Posterior vena cava (tissue), 2 donors: ENCODE results near the gene PRKRIP1. TPM values are rescaled to one million over a fixed set of nuclear protein-coding genes. Genes with fewer than 3 reads are reported as not detected.
"Not testable (repeated sequence)": the region's sequence is repeated elsewhere in the genome, so short reads cannot be mapped to it uniquely, and the experiment has no call there.

Source experiments
- DNase-seq: peaks from one replicate; pipeline ENCODE4 v3.0.0-alpha.2; 2020; ENCODE audit warnings: low spot score
- intact Hi-C, 2 donors: fragments of 100-400 bp; cut with DNase I; formaldehyde crosslinking; loops; one replicate each; pipeline versions ENCODE4 v1.14.1 to v1.14.2; 2022 to 2023
- microRNA-seq, 2 donors: library from miRNA; unstranded; fragments of <30 nt; microRNA quantifications; one replicate each; pipeline ENCODE4 v1.2.0, GENCODE V29; 2020 to 2021; ENCODE audit warnings: borderline microRNAs expressed in 2 of 2
- total RNA-seq, 2 donors: library from RNA; stranded (reverse); fragmentation: NEBNext Ultra II Directional; extraction: Animal tissue kit (Norgen Biotek cat#: 25700); gene quantifications; one replicate each; pipeline ENCODE4 v1.2.1, GENCODE V29; 2021
- donor health status: DM: yes; HTN: yes; CAD: no.
- donor health status: DM: yes; HTN: yes; CAD: no.

Gene PRKRIP1
- total RNA-seq, 2 donors from 2014 or later = 13.8 to 13.9 TPM

GRCh38 chr7:102469972-102470825 is 74.0 kb downstream of the PRKRIP1 start:
- no peak for DNase-seq
- intact Hi-C loops = no loop called here

- DNase-seq = no peak
- intact Hi-C loops = no loop called here
These were observed 75.6 kb downstream of the PRKRIP1 start for GRCh38 chr7:102471791-102472125.

GRCh38 chr7:102472126-102473041 is 76.2 kb downstream of the PRKRIP1 start:
- DNase-seq = no peak
- intact Hi-C loops = no loop called here

- DNase-seq = peak; percentile 62
- intact Hi-C loops = no loop called here
These were observed 77.3 kb downstream of the PRKRIP1 start for GRCh38 chr7:102473271-102473991.

GRCh38 chr7:102474116-102474515 is 78.0 kb downstream of the PRKRIP1 start:
- intact Hi-C loops = not testable (repeated sequence)
- DNase-seq = peak; percentile 50

- DNase-seq, intact Hi-C loops: not testable (repeated sequence)
These were observed 78.7 kb downstream of the PRKRIP1 start for GRCh38 chr7:102474736-102475435.

Small RNA genes within 50 kb of the gene (microRNA-seq; reads per million reads assigned to microRNA genes)
- 0 reads per million in 2 donors for gene MIR4467
- gene MIR5090 = 1.3 to 1.6 reads per million in 2 donors
- 0 reads per million in 2 donors for gene MIR548O

Other genes with a start within 250 kb of the PRKRIP1 start
- gene SH2B2, start 109.5 kb upstream of the PRKRIP1 start, total RNA-seq = 1 to 10 TPM; 2.7 to 4.6 TPM
- not detected for gene SPDYE6, start 39.9 kb upstream of the PRKRIP1 start, total RNA-seq
- 10 to 100 TPM; 13.0 to 17.5 TPM for gene ORAI2, start 37.2 kb downstream of the PRKRIP1 start, total RNA-seq
- gene ALKBH4, start 68.5 kb downstream of the PRKRIP1 start, total RNA-seq = 1 to 10 TPM; 6.4 to 6.8 TPM
- gene LRWD1, start 68.6 kb downstream of the PRKRIP1 start, total RNA-seq = 1 to 10 TPM; 6.6 to 9.2 TPM
- 10 to 100 TPM; 35.0 to 40.3 TPM for gene POLR2J, start 82.6 kb downstream of the PRKRIP1 start, total RNA-seq
- 10 to 100 TPM; 12.1 to 17.6 TPM for gene RASA4B, start 121.4 kb downstream of the PRKRIP1 start, total RNA-seq
- 10 to 100 TPM in 1 of 2 donors, 1 to 10 TPM in 1; 9.8 to 13.7 TPM for gene UPK3BL2, start 147.3 kb downstream of the PRKRIP1 start, total RNA-seq
- not detected for gene SPDYE2, start 154.9 kb downstream of the PRKRIP1 start, total RNA-seq
- gene POLR2J3, start 176.2 kb downstream of the PRKRIP1 start, total RNA-seq = 10 to 100 TPM; 21.9 to 32.0 TPM
- gene RASA4, start 220.4 kb downstream of the PRKRIP1 start, total RNA-seq = 10 to 100 TPM; 47.1 to 47.9 TPM
- gene UPK3BL1, start 246.4 kb downstream of the PRKRIP1 start, total RNA-seq = 1 to 10 TPM; 6.5 to 9.0 TPM